ENCODE results near the gene LYPD6. TPM values are rescaled to one million over a fixed set of nuclear protein-coding genes. Genes with fewer than 3 reads are reported as not detected.

Gene LYPD6
- total and polyA plus RNA-seq, 11 donors, result 0.04 to 0.72 (median 0.12) TPM; not detected in 1

GRCh38 chr2:149355716-149356422 is 25.5 kb downstream of the LYPD6 start:
- Histone ChIP-seq H3K4me3 (no peak overlapping the region), H3K4me1 (no peaks in the 10 kb centered on the region), H3K27me3 (no peaks in the 10 kb centered on the region), H3K27ac (no peak overlapping the region), H3K36me3 (no peaks in the 10 kb centered on the region), H3K9me3 (no peaks in the 10 kb centered on the region)
- ATAC-seq (no peak), DNase-seq (no peak)
- intact Hi-C loops (cut with DNase I), result no loop called here
- no peak for TF ChIP-seq POLR2A (IDR thresholded peaks at IDR 0.05)
- TF ChIP-seq CTCF (IDR thresholded peaks at IDR 0.05), result no peak
- WGBS, 4 donors, result 81 to 90% (median 86%) methylated on average over 4 of the region's 4 CpGs

- Histone ChIP-seq H3K9me3 (no peaks in the 10 kb centered on the region), H3K4me1 (no peaks in the 10 kb centered on the region), H3K27ac (no peak overlapping the region), H3K36me3 (no peaks in the 10 kb centered on the region), H3K27me3 (no peaks in the 10 kb centered on the region), H3K4me3 (no peak overlapping the region)
- DNase-seq (no peak), ATAC-seq (no peak)
- intact Hi-C loops (cut with DNase I), result no loop called here
- TF ChIP-seq CTCF (IDR thresholded peaks at IDR 0.05) (no peak), POLR2A (IDR thresholded peaks at IDR 0.05) (no peak)
These were observed 26.7 kb downstream of the LYPD6 start for GRCh38 chr2:149357058-149357457.

- intact Hi-C loops (cut with DNase I), result no loop called here
- TF ChIP-seq POLR2A (IDR thresholded peaks at IDR 0.05), result no peak
- no peak for TF ChIP-seq CTCF (IDR thresholded peaks at IDR 0.05)
These were observed 29.7 kb downstream of the LYPD6 start for GRCh38 chr2:149360106-149360505.

GRCh38 chr2:149363958-149364357 is 33.6 kb downstream of the LYPD6 start:
- 46 to 53% (median 51%) methylated on average over 1 of the region's 1 CpG for WGBS, 4 donors
- no peaks in the 10 kb centered on the region for H3K9me3 ChIP-seq
- H3K36me3 ChIP-seq, result no peaks in the 10 kb centered on the region
- H3K27me3 ChIP-seq, result no peaks in the 10 kb centered on the region
- H3K4me1 ChIP-seq, result no peaks in the 10 kb centered on the region
- no peak overlapping the region for H3K4me3 ChIP-seq
- TF ChIP-seq CTCF (IDR thresholded peaks at IDR 0.05), result no peak
- no peak for TF ChIP-seq POLR2A (IDR thresholded peaks at IDR 0.05)
- intact Hi-C loops (cut with DNase I), result no loop called here
- DNase-seq, result no peak
- no peak overlapping the region for H3K27ac ChIP-seq
- no peak for ATAC-seq

More at GRCh38 chr2:149360106-149360505, 29.7 kb downstream of the LYPD6 start:
- DNase-seq (no peak), ATAC-seq (no peak)
- Histone ChIP-seq H3K27ac (no peak overlapping the region), H3K4me3 (no peak overlapping the region), H3K9me3 (no peaks in the 10 kb centered on the region), H3K36me3 (no peaks in the 10 kb centered on the region), H3K4me1 (no peaks in the 10 kb centered on the region), H3K27me3 (no peaks in the 10 kb centered on the region)
- WGBS, 4 donors, result 40 to 69% (median 50%) methylated on average over 1 of the region's 1 CpG
